MM.1S (cell line): ENCODE data around the gene OR4C46.
"Not testable (repeated sequence)": the region's sequence is repeated elsewhere in the genome, so short reads cannot be mapped to it uniquely, and the experiment has no call there.

ENCODE experiments used
- DNase-seq: peaks from one replicate; pipeline ENCODE4 v3.0.0-alpha.2; 2015
- H2AFZ ChIP-seq: fragments of 300-600 bp; sonication (generic); 2 replicates; pipeline ENCODE4 v1.6.0; 2016; ENCODE audit warnings: antibody characterized with exemption, low read length
- H3F3A ChIP-seq: fragments of 300-600 bp; sonication (generic); 2 replicates; pipeline ENCODE4 v1.6.1; 2016; ENCODE audit warnings: mild to moderate bottlenecking, antibody characterized with exemption, low read length, moderate library complexity, mixed read lengths; ENCODE audit not compliant: insufficient read depth
- H3K27ac ChIP-seq: fragments of 300-600 bp; sonication (generic); 2 replicates; pipeline ENCODE4 v1.5.1; 2016; ENCODE audit warnings: mild to moderate bottlenecking, low read length
- H3K27me3 ChIP-seq: fragments of 300-600 bp; sonication (generic); replicated peaks from 2 replicates; pipeline ENCODE4 v1.6.0; 2016; ENCODE audit warnings: low read length; ENCODE audit not compliant: insufficient read depth
- H3K36me3 ChIP-seq: fragments of 300-600 bp; sonication (generic); replicated peaks from 2 replicates; pipeline ENCODE4 v1.6.1; 2016; ENCODE audit warnings: mild to moderate bottlenecking, low read length, mixed read lengths; ENCODE audit not compliant: insufficient read depth
- H3K4me1 ChIP-seq: fragments of 300-600 bp; sonication (generic); 2 replicates; pipeline ENCODE4 v1.6.1; 2016; ENCODE audit warnings: low read length, mixed read lengths
- H3K4me2 ChIP-seq: fragments of 300-600 bp; sonication (generic); 2 replicates; pipeline ENCODE4 v1.6.0; 2016; ENCODE audit warnings: low read depth, low read length
- H3K4me3 ChIP-seq: fragments of 300-600 bp; sonication (generic); 2 replicates; pipeline ENCODE4 v1.5.1; 2016; ENCODE audit warnings: low read length, mixed read lengths
- H3K79me2 ChIP-seq: fragments of 300-600 bp; sonication (generic); 2 replicates; pipeline ENCODE4 v1.6.1; 2016; ENCODE audit warnings: mixed run types, low read length, mixed read lengths
- H3K9ac ChIP-seq: fragments of 300-600 bp; sonication (generic); 2 replicates; pipeline ENCODE4 v1.6.1; 2016; ENCODE audit warnings: low read length, mixed read lengths
- H3K9me2 ChIP-seq: fragments of 300-600 bp; sonication (generic); replicated peaks from 2 replicates; pipeline ENCODE4 v1.6.1; 2016; ENCODE audit warnings: mild to moderate bottlenecking, low read length, mixed read lengths; ENCODE audit not compliant: insufficient read depth
- H3K9me3 ChIP-seq: fragments of 300-600 bp; sonication (generic); replicated peaks from 2 replicates; pipeline ENCODE4 v1.6.1; 2016; ENCODE audit warnings: mild to moderate bottlenecking, low read length, mixed read lengths; ENCODE audit not compliant: insufficient read depth
- H4K20me1 ChIP-seq: fragments of 300-600 bp; sonication (generic); 2 replicates; pipeline ENCODE4 v1.6.1; 2016; ENCODE audit warnings: mild to moderate bottlenecking, low read length, moderate library complexity, mixed read lengths; ENCODE audit not compliant: insufficient read depth
- CTCF ChIP-seq: fragments of 300-600 bp; sonication (generic); IDR thresholded peaks from 2 replicates; pipeline ENCODE4 v1.5.1; 2016; ENCODE audit warnings: antibody characterized with exemption, low read length, mixed read lengths
- EZH2 ChIP-seq: fragments of 300-600 bp; sonication (generic); optimal IDR thresholded peaks from 2 replicates; pipeline ENCODE3; 2017; ENCODE audit warnings: low read depth, mild to moderate bottlenecking, antibody characterized with exemption, low read length, mixed read lengths
- EZH2phosphoT487 ChIP-seq: fragments of 300-600 bp; sonication (generic); IDR thresholded peaks from 2 replicates; pipeline ENCODE4 v1.6.1; 2018; ENCODE audit warnings: antibody characterized with exemption, low read length

The OR4C46 gene

GRCh38 chr11:54603898-54604297, at the start of gene OR4C46:
OR4C46 (minus strand) TSS chr11:54603998; CDS start chr11:54603998, 0 bp downstream.
- no peaks in the 10 kb centered on the region for H3K9me3 ChIP-seq

GRCh38 chr11:54645606-54646005, 41.8 kb upstream of the OR4C46 start:
- not testable (repeated sequence) for H4K20me1 ChIP-seq, H2AFZ ChIP-seq, H3F3A ChIP-seq, H3K9ac ChIP-seq, H3K9me2 ChIP-seq, H3K36me3 ChIP-seq, H3K27me3 ChIP-seq, H3K4me3 ChIP-seq, H3K27ac ChIP-seq, H3K79me2 ChIP-seq, H3K4me1 ChIP-seq, H3K9me3 ChIP-seq
- peak overlapping the region; percentile 18; the same call in 1 of the 2 replicates for H3K4me2 ChIP-seq
- peak; percentile 51 for DNase-seq

More at GRCh38 chr11:54603898-54604297, at the start of gene OR4C46:
- Histone ChIP-seq H3K4me1 (no peaks in the 10 kb centered on the region), H3F3A (no peaks in the 10 kb centered on the region), H3K9ac (no peak within 1 kb of the TSS), H3K4me3 (no peak within 1 kb of the TSS), H4K20me1 (no peaks in the 10 kb centered on the region), H3K4me2 (no peak within 1 kb of the TSS), H3K79me2 (no peaks in the 10 kb centered on the region), H2AFZ (no peak within 1 kb of the TSS), H3K36me3 (no peaks in the 10 kb centered on the region), H3K27ac (no peak within 1 kb of the TSS), H3K27me3 (no peaks in the 10 kb centered on the region), H3K9me2 (no peaks in the 10 kb centered on the region)
- TF ChIP-seq CTCF: no peak
- no peak for TF ChIP-seq EZH2
- TF ChIP-seq EZH2phosphoT487: no peak
- DNase-seq: no peak

- H3K27me3 ChIP-seq, H3K4me1 ChIP-seq, H3K36me3 ChIP-seq, H3K4me3 ChIP-seq, H3F3A ChIP-seq, H2AFZ ChIP-seq, H3K9me2 ChIP-seq, H3K9me3 ChIP-seq, DNase-seq, H3K79me2 ChIP-seq, H3K4me2 ChIP-seq, H3K27ac ChIP-seq, H4K20me1 ChIP-seq, H3K9ac ChIP-seq: not testable (repeated sequence)
These were observed 42.4 kb downstream of the OR4C46 start for GRCh38 chr11:54561439-54561838.

- no peak for TF ChIP-seq EZH2phosphoT487
- TF ChIP-seq CTCF: no peak
- no peak for TF ChIP-seq EZH2
These were observed 44.9 kb downstream of the OR4C46 start for GRCh38 chr11:54558919-54559318.

More at GRCh38 chr11:54558919-54559318, 44.9 kb downstream of the OR4C46 start:
- H3K9me3 ChIP-seq: no peaks in the 10 kb centered on the region
- H3K4me2 ChIP-seq: no peak overlapping the region
- H3K4me3 ChIP-seq: no peak overlapping the region
- no peaks in the 10 kb centered on the region for H3K4me1 ChIP-seq
- H3F3A ChIP-seq: no peaks in the 10 kb centered on the region
- no peak overlapping the region for H3K27ac ChIP-seq
- no peak for DNase-seq
- H2AFZ ChIP-seq: no peak overlapping the region
- no peak overlapping the region for H3K9ac ChIP-seq
- H3K36me3 ChIP-seq: no peaks in the 10 kb centered on the region
- H3K27me3 ChIP-seq: no peaks in the 10 kb centered on the region
- no peaks in the 10 kb centered on the region for H4K20me1 ChIP-seq
- no peaks in the 10 kb centered on the region for H3K79me2 ChIP-seq
- no peaks in the 10 kb centered on the region for H3K9me2 ChIP-seq
